LNCaP clone FGC (cell line): ENCODE data around the gene TTLL3.

Experiments used
- DNase-seq: peaks from one replicate; pipeline ENCODE4 v3.0.0-alpha.2; 2011; ENCODE audit warnings: low read depth
- H3K4me3 ChIP-seq: 2 replicates; pipeline ENCODE4 v1.5.1; 2011; ENCODE audit warnings: mild to moderate bottlenecking, low read depth, low read length, control low read depth
- CTCF ChIP-seq: IDR thresholded peaks from 2 replicates; pipeline ENCODE4 v1.5.1; 2012; ENCODE audit warnings: mild to moderate bottlenecking; ENCODE audit not compliant: control insufficient read depth, insufficient read depth; ENCODE audit errors: extremely low read depth

The TTLL3 gene

DNA sequence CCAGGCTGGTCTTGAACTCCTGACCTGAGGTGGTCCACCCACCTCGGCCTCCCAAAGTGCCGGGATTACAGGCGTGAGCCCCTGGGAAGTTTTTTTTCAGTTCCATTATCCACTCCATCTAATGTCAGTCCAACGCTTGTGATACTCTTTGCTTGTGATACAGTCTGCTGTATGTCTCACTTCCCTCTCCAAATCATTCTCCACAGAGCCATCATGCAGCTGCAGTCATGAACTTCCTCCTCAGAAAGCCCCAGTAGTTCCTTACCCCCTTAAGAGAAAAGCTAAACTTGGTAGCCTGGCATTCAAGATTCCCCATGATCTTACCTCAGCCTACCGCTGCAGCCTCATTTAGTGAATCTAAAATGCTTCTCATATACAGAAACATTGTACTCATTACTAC lies 14.9 kb upstream of the TTLL3 start:
- H3K4me3 ChIP-seq: no peak overlapping the region
- no peak for DNase-seq
- TF ChIP-seq CTCF: no peak

GRCh38 chr3:9797196-9797945 lies 12.7 kb upstream of the TTLL3 start:
- DNase-seq: no peak
- H3K4me3 ChIP-seq: no peak overlapping the region
- TF ChIP-seq CTCF: no peak

DNA sequence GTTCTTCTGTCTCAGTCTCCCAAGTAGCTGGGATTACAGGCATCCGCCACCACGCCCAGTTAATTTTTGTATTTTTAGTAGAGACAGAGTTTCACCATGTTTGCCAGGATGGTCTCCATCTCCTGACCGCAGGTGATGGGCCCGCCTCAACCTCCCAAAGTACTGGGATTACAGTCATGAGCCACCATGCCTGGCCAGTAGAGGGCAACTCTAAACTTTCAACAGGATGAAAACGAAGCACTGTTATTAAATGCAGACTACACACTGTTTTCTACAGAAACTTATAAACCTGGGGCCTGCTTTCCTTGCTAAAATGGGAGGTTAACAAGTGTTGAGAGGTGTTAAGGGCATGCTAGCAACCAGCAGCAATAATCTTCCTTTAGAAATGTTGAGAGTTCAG lies 9.5 kb upstream of the TTLL3 start:
- no peak for DNase-seq
- TF ChIP-seq CTCF: peak; percentile 41
- H3K4me3 ChIP-seq: no peak overlapping the region

DNA sequence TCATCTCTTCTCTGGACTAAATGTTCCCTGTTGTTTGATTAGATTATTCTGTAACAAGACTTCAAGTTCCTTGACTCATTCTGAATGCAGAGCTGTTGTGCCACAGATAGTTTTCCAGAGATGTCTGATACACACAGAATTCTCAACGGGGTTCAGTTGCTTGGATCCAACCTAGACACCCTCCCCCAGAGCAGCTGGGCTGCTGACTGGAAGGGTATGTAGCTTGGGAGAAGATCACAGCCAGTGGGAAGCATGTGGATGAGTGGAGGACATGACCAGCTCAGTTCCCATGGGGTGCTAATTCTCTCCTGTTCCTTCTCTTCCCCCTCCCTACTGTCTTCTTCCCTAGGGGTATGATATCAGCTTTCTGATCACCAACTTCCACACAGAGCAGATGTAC lies 6.6 kb upstream of the TTLL3 start:
- no peak for TF ChIP-seq CTCF
- H3K4me3 ChIP-seq: no peak overlapping the region
- DNase-seq: no peak

GRCh38 chr3:9804996-9805395 lies 5.1 kb upstream of the TTLL3 start:
- TF ChIP-seq CTCF: no peak
- H3K4me3 ChIP-seq: no peak overlapping the region
- DNase-seq: no peak

DNA sequence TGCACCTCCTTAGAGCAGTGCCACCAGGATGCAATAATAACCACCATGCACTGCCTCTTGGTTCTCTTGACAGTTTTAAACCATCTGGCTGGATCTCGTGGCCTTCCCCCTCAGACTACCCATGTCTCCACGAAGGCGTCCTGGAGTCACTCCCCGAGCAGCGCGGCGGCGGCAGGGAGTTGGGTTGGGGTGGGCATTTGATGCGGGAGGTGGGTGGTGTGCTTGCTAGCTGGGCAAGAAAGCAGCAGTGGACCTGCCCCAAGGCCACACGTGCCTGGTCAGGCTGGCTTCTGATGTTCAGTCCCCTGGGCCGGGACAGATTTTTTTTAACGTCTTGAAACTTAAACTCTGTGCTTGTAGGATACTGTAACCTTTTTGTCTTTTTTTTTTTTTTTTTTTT lies 3.9 kb upstream of the TTLL3 start:
- TF ChIP-seq CTCF: no peak
- DNase-seq: no peak
- H3K4me3 ChIP-seq: no peak overlapping the region
